ENCODE data around the gene STAC.
"Not testable (repeated sequence)": the region's sequence is repeated elsewhere in the genome, so short reads cannot be mapped to it uniquely, and the experiment has no call there.

The STAC gene

DNA sequence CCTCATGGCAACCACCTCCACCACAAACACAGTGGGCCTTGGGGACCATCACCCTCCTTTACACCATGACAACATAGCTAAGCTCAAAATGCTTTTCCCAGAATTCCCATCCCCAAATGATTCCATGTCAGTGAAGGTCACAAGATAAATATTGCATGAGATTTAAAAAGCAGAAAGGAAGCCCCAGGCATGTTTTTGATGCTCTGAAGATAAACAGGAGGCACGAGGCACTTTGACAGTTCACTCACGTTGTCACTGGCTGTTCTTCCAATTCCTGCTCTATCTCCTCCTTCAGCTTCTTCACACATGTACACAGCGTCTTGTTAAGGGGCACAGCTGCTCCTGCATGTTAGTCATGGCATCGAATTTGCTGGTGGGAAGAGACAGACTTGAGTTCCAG is 180.4 kb downstream of the STAC start:
- peaks cover 6 to 39% (median 32%) of the 10 kb centered on the region in 10 experiments; a peak in 18 of 20 replicates for H3K4me1 ChIP-seq
- H4K20me1 ChIP-seq = no peaks in the 10 kb centered on the region
- no peak for TF ChIP-seq Cebpa-rat (IDR thresholded peaks at IDR 0.05)
- H3K9me3 ChIP-seq (replicated peaks in 1 of 11) = no peaks in the 10 kb centered on the region
- H3K4me2 ChIP-seq = peak overlapping the region in 10 of 11 experiments; percentile 0 to 72 (median 48); a peak in 15 of 22 replicates
- H3K4me3 ChIP-seq = no peak overlapping the region
- no peak overlapping the region for H3K9ac ChIP-seq
- H3K27ac ChIP-seq = no peak overlapping the region
- H3K27me3 ChIP-seq = no peaks in the 10 kb centered on the region
- H3K36me3 ChIP-seq = no peaks in the 10 kb centered on the region

- H3K4me3 ChIP-seq = no peak overlapping the region
- H3K27me3 ChIP-seq = no peaks in the 10 kb centered on the region
- no peaks in the 10 kb centered on the region for H4K20me1 ChIP-seq
- H3K9ac ChIP-seq = no peak overlapping the region
- no peak overlapping the region for H3K4me2 ChIP-seq
- peaks cover 0 to 6% (median 4%) of the 10 kb centered on the region in 11 experiments; a peak in 10 of 22 replicates for H3K9me3 ChIP-seq (replicated peaks in 1 of 11)
- no peaks in the 10 kb centered on the region for H3K36me3 ChIP-seq
- H3K27ac ChIP-seq = no peak overlapping the region
- H3K4me1 ChIP-seq = peaks cover 6 to 34% (median 26%) of the 10 kb centered on the region in 10 experiments; a peak in 18 of 20 replicates
- no peak for TF ChIP-seq Cebpa-rat (IDR thresholded peaks at IDR 0.05)
These were observed 181.3 kb downstream of the STAC start for GRCh38 chr3:36561601-36562000.

GRCh38 chr3:36562945-36563344 is 182.6 kb downstream of the STAC start:
- H4K20me1 ChIP-seq = no peaks in the 10 kb centered on the region
- H3K27ac ChIP-seq = no peak overlapping the region
- H3K9ac ChIP-seq = no peak overlapping the region
- no peak overlapping the region for H3K4me3 ChIP-seq
- H3K27me3 ChIP-seq = no peaks in the 10 kb centered on the region
- H3K9me3 ChIP-seq (replicated peaks in 1 of 11) = peaks cover 0 to 10% (median 4%) of the 10 kb centered on the region in 11 experiments; a peak in 10 of 22 replicates
- H3K4me2 ChIP-seq = no peak overlapping the region
- H3K4me1 ChIP-seq = peaks cover 0 to 21% (median 13%) of the 10 kb centered on the region in 10 experiments; a peak in 15 of 20 replicates
- no peaks in the 10 kb centered on the region for H3K36me3 ChIP-seq
- no peak for TF ChIP-seq Cebpa-rat (IDR thresholded peaks at IDR 0.05)

- no peak overlapping the region for H3K4me3 ChIP-seq
- TF ChIP-seq Cebpa-rat (IDR thresholded peaks at IDR 0.05) = no peak
These were observed 194.9 kb downstream of the STAC start for GRCh38 chr3:36575241-36575640.

GRCh38 chr3:36578418-36578817 is 198.1 kb downstream of the STAC start:
- H3K4me2 ChIP-seq, H3K27ac ChIP-seq, H3K36me3 ChIP-seq, H4K20me1 ChIP-seq, H3K27me3 ChIP-seq, H3K4me1 ChIP-seq, H3K4me3 ChIP-seq, H3K9ac ChIP-seq: not testable (repeated sequence)
- peaks cover 42 to 62% (median 52%) of the 10 kb centered on the region in 11 experiments for H3K9me3 ChIP-seq (replicated peaks in 1 of 11)

More at GRCh38 chr3:36575241-36575640, 194.9 kb downstream of the STAC start:
- H4K20me1 ChIP-seq = no peaks in the 10 kb centered on the region
- no peaks in the 10 kb centered on the region for H3K36me3 ChIP-seq
- H3K27me3 ChIP-seq = no peaks in the 10 kb centered on the region
- peaks cover 48 to 68% (median 54%) of the 10 kb centered on the region in 11 experiments for H3K9me3 ChIP-seq (replicated peaks in 1 of 11)
- no peak overlapping the region for H3K9ac ChIP-seq
- no peak overlapping the region for H3K27ac ChIP-seq
- no peak overlapping the region for H3K4me2 ChIP-seq
- H3K4me1 ChIP-seq = no peaks in the 10 kb centered on the region

- Histone ChIP-seq H4K20me1 (no peaks in the 10 kb centered on the region), H3K9me3 (replicated peaks in 1 of 11) (peaks cover 30 to 50% (median 43%) of the 10 kb centered on the region in 11 experiments), H3K27me3 (no peaks in the 10 kb centered on the region), H3K36me3 (no peaks in the 10 kb centered on the region), H3K9ac (no peak overlapping the region), H3K4me3 (no peak overlapping the region), H3K27ac (no peak overlapping the region), H3K4me1 (no peaks in the 10 kb centered on the region), H3K4me2 (no peak overlapping the region)
- no peak for TF ChIP-seq Cebpa-rat (IDR thresholded peaks at IDR 0.05)
These were observed 199.4 kb downstream of the STAC start for GRCh38 chr3:36579746-36580145.

DNA sequence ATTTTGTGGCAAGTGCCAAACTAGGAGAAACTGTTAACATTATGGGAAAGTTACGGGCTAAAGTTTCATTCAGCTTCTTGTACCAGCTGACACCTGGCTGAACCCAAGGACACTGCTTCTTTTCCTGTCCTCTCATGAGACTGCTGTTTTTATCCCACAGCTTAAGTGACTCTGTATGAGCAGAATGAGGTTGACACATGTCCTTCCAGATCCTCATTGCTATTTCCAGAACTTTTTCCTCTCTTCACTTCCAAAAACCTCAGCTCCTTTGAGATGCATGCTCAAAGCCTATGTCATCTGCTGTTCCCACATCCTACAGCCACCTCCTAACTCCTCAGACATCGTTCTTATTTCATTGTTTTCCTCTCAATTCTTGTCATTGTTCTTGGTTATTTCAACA is 200.4 kb downstream of the STAC start:
- H3K9ac ChIP-seq = no peak overlapping the region
- no peak for TF ChIP-seq Cebpa-rat (IDR thresholded peaks at IDR 0.05)
- H3K4me3 ChIP-seq = no peak overlapping the region
- H3K4me2 ChIP-seq = no peak overlapping the region
- no peaks in the 10 kb centered on the region for H3K27me3 ChIP-seq
- H3K4me1 ChIP-seq = no peaks in the 10 kb centered on the region
- H3K27ac ChIP-seq = no peak overlapping the region
- H4K20me1 ChIP-seq = no peaks in the 10 kb centered on the region
- peaks cover 30 to 54% (median 42%) of the 10 kb centered on the region in 11 experiments for H3K9me3 ChIP-seq (replicated peaks in 1 of 11)
- H3K36me3 ChIP-seq = no peaks in the 10 kb centered on the region

DNA sequence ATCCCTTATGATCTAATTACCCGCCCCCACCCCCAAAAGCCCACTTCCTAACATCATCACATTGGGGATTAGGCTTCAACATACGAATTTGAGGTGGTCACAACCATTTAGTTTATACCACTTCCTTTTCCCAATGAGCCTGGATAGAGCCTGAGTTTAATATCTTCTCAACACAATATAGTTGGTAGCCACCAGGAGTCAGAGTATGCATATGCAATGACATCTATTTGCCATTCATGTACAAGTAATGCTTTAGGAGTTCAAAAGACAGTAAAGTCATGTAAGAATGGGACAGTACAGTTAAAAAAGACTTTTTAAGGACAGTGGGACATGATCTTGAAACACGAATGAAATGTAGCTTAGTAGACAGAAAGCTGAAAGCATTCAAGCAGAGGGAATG is 211.7 kb downstream of the STAC start:
- Histone ChIP-seq H3K36me3 (no peaks in the 10 kb centered on the region), H3K4me2 (no peak overlapping the region), H3K27ac (no peak overlapping the region), H3K9me3 (replicated peaks in 1 of 11) (peaks cover 0 to 4% (median 0%) of the 10 kb centered on the region in 11 experiments; a peak in 2 of 22 replicates), H3K9ac (no peak overlapping the region), H3K4me1 (no peaks in the 10 kb centered on the region), H3K27me3 (no peaks in the 10 kb centered on the region), H4K20me1 (no peaks in the 10 kb centered on the region), H3K4me3 (no peak overlapping the region)
- TF ChIP-seq Cebpa-rat (IDR thresholded peaks at IDR 0.05) = no peak

GRCh38 chr3:36595511-36595910 is 215.2 kb downstream of the STAC start:
- no peak overlapping the region for H3K4me3 ChIP-seq
- H4K20me1 ChIP-seq = no peaks in the 10 kb centered on the region
- no peak overlapping the region for H3K27ac ChIP-seq
- H3K9me3 ChIP-seq (replicated peaks in 1 of 11) = no peaks in the 10 kb centered on the region
- TF ChIP-seq Cebpa-rat (IDR thresholded peaks at IDR 0.05) = no peak
- no peak overlapping the region for H3K9ac ChIP-seq
- no peaks in the 10 kb centered on the region for H3K36me3 ChIP-seq
- no peaks in the 10 kb centered on the region for H3K4me1 ChIP-seq
- H3K4me2 ChIP-seq = no peak overlapping the region
- no peaks in the 10 kb centered on the region for H3K27me3 ChIP-seq

GRCh38 chr3:36596419-36596818 is 216.1 kb downstream of the STAC start:
- Histone ChIP-seq H3K27ac (no peak overlapping the region), H3K27me3 (no peaks in the 10 kb centered on the region), H3K36me3 (no peaks in the 10 kb centered on the region), H3K4me2 (no peak overlapping the region), H4K20me1 (no peaks in the 10 kb centered on the region), H3K9me3 (replicated peaks in 1 of 11) (no peaks in the 10 kb centered on the region), H3K9ac (no peak overlapping the region), H3K4me1 (no peaks in the 10 kb centered on the region), H3K4me3 (no peak overlapping the region)
- no peak for TF ChIP-seq Cebpa-rat (IDR thresholded peaks at IDR 0.05)
